Stimulated activated CD8-positive, alpha-beta memory T cell treated with anti-CD3 and anti-CD28 coated beads, Interleukin-4, amount 100 ng/mL, for 24 hours (primary cell): ENCODE data around the gene SYCE1.

Source experiments
- DNase-seq: peaks from one replicate; pipeline ENCODE4 v3.0.0-alpha.2; 2020; ENCODE audit warnings: low read depth

SYCE1 gene

GRCh38 chr10:133511907-133512528, 53.4 kb downstream of the SYCE1 start:
- no peak for DNase-seq

GRCh38 chr10:133511408-133511807, 54.0 kb downstream of the SYCE1 start:
- no peak for DNase-seq

GRCh38 chr10:133509700-133510099, 55.7 kb downstream of the SYCE1 start:
- DNase-seq: no peak
